Daoy (cell line): ENCODE results near the gene AGO1. TPM values are rescaled to one million over a fixed set of nuclear protein-coding genes. Genes with fewer than 3 reads are reported as not detected.

ENCODE experiments used
- DNase-seq: peaks from one replicate; pipeline ENCODE4 v3.0.0-alpha.2; 2015; ENCODE audit warnings: low read depth
- total RNA-seq: library from RNA; depleted of rRNA; stranded (reverse); fragments of >200 nt; shearing (Covaris generic); gene quantifications from 2 replicates; pipeline ENCODE4 v1.2.3, GENCODE V29; 2014; rRNA removed

The AGO1 gene
- total RNA-seq, 1 experiment from 2014 or later, result 7.9 TPM

DNA sequence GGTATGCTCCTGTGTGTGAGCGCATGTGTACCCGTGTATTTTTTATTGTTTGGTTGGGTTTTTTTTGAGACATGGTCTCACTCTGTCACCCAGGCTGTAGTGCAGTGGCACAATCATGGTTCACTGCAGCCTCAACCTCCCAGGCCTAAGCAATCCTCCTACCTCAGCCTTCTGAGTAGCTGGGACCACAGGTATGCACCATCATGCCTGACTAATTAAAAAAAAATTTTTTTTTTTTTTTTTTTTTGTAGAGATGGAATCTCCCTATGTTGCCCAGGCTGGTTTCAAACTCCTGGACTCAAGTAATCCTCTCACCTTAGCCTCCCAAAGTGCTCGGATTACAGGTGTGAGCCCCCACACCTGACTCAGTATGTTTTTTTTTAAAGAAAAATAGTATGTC, 89.6 kb downstream of the AGO1 start:
- DNase-seq, result peak; percentile 3

DNA sequence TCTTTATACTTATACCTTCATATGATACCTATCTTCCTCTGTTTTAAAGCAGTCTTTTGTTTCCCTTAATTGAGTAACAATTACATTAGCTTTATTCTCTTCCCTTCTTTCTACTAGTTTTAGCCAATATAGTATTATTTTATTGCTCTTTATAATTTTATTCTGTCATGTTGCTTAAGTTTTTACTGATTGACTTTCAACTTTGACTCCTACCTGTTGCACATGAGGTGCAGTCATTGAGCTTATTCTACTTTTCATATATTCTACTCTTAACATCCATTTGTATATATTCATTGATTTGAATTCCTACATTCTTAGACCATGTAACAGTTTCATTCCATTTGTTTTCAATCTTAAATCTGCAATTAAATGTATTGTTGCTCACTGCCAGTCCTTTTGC, 97.1 kb downstream of the AGO1 start:
- DNase-seq, result no peak

Other genes with a start within 250 kb of the AGO1 start
- gene PSMB2, start 241.7 kb upstream of the AGO1 start, total RNA-seq, result 58.4 and 59.7 TPM in 2 replicates
- gene C1orf216, start 164.3 kb upstream of the AGO1 start, total RNA-seq, result 18.6 and 21.2 TPM in 2 replicates
- gene CLSPN, start 113.2 kb upstream of the AGO1 start, total RNA-seq, result 35.2 and 44.7 TPM in 2 replicates
- 2.5 and 4.9 TPM in 2 replicates for gene AGO4, start 75.2 kb upstream of the AGO1 start, total RNA-seq
- gene AGO3, start 47.9 kb downstream of the AGO1 start, total RNA-seq, result 18.4 and 43.9 TPM in 2 replicates
- gene TEKT2, start 200.9 kb downstream of the AGO1 start, total RNA-seq, result not detected in 2 replicates
- 116 and 118 TPM in 2 replicates for gene ADPRS, start 205.7 kb downstream of the AGO1 start, total RNA-seq
- 2.2 and 3.7 TPM in 2 replicates for gene COL8A2, start 242.0 kb downstream of the AGO1 start, total RNA-seq